Occipital lobe (tissue), 2 donors: ENCODE measurements around the gene RXRG. TPM values are rescaled to one million over a fixed set of nuclear protein-coding genes. Genes with fewer than 3 reads are reported as not detected.
A peak's percentile ranks its signal among the peaks of the same experiment; 100 is the strongest.

Experiments
- DNase-seq: peaks from one replicate; lab custom pipeline; 2025; lab: John Stamatoyannopoulos, UW
- total RNA-seq: library from RNA; depleted of rRNA; stranded (reverse); fragments of >200 nt; gene quantifications from one replicate; pipeline ENCODE4 v1.2.3, GENCODE V29; 2014

The RXRG gene
- total RNA-seq, 1 donor from 2014 or later: 0.31 TPM

GRCh38 chr1:165369255-165369848 is 75.6 kb downstream of the RXRG start:
- DNase-seq: peak; percentile 14

GRCh38 chr1:165367375-165367993 is 77.4 kb downstream of the RXRG start:
- DNase-seq: peak; percentile 10

GRCh38 chr1:165365341-165365740 is 79.6 kb downstream of the RXRG start:
- DNase-seq: no peak

GRCh38 chr1:165364568-165365133 is 80.3 kb downstream of the RXRG start:
- no peak for DNase-seq

GRCh38 chr1:165356876-165357275 is 88.0 kb downstream of the RXRG start:
- DNase-seq: no peak

GRCh38 chr1:165355977-165356811 is 88.7 kb downstream of the RXRG start, which contains the start of gene LMX1A:
Gene LMX1A (minus strand): TSS chr1:165356715. CDS start chr1:165355559, 1,156 bp downstream.
- no peak for DNase-seq

GRCh38 chr1:165355139-165355976 is 89.6 kb downstream of the RXRG start:
- DNase-seq: no peak

- DNase-seq: no peak
Measured at GRCh38 chr1:165354739-165355138, 90.2 kb downstream of the RXRG start.

- no peak for DNase-seq
Measured at GRCh38 chr1:165353731-165354671, 90.9 kb downstream of the RXRG start.

GRCh38 chr1:165352442-165353293 is 92.3 kb downstream of the RXRG start:
- no peak for DNase-seq

GRCh38 chr1:165351863-165352441 is 93.0 kb downstream of the RXRG start:
- DNase-seq: no peak

Other genes starting within 250 kb of the RXRG start
- not detected for gene LMX1A, start 88.4 kb downstream of the RXRG start, total RNA-seq
- not detected for gene LRRC52, start 98.9 kb upstream of the RXRG start, total RNA-seq
- 200 TPM for gene MGST3, start 186.1 kb upstream of the RXRG start, total RNA-seq